C4-2B (cell line): ENCODE data around the gene GPR141.

ENCODE experiments used
- ZFX ChIP-seq: fragments of 450-650 bp; IDR thresholded peaks from 2 replicates; pipeline ENCODE4 v1.6.1; 2017
- TF ChIP-seq, protein P1 (sequence below): fragments of 450-650 bp; conservative IDR thresholded peaks from 2 replicates; pipeline ENCODE4 v1.5.1; 2017; ENCODE audit warnings: mild to moderate bottlenecking

GRCh38 chr7:37684927-37685326 is 1.4 kb downstream of the GPR141 start:
- TF ChIP-seq, protein P1, sequence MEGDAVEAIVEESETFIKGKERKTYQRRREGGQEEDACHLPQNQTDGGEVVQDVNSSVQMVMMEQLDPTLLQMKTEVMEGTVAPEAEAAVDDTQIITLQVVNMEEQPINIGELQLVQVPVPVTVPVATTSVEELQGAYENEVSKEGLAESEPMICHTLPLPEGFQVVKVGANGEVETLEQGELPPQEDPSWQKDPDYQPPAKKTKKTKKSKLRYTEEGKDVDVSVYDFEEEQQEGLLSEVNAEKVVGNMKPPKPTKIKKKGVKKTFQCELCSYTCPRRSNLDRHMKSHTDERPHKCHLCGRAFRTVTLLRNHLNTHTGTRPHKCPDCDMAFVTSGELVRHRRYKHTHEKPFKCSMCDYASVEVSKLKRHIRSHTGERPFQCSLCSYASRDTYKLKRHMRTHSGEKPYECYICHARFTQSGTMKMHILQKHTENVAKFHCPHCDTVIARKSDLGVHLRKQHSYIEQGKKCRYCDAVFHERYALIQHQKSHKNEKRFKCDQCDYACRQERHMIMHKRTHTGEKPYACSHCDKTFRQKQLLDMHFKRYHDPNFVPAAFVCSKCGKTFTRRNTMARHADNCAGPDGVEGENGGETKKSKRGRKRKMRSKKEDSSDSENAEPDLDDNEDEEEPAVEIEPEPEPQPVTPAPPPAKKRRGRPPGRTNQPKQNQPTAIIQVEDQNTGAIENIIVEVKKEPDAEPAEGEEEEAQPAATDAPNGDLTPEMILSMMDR, result no peak
- TF ChIP-seq ZFX, result no peak
